ENCODE results near the gene FST. TPM values are rescaled to one million over a fixed set of nuclear protein-coding genes. Genes with fewer than 3 reads are reported as not detected.

FST gene
- total and polyA plus RNA-seq, 2 of the 13 experiments (the other 11 are each of a cell fraction or from before 2014, with no cell fraction given): 38.6 to 136 TPM

- TF ChIP-seq ZNF530 (CRISPR knock-in tag; IDR thresholded peaks at IDR 0.05; ENCODE audit: low read depth): no peak
- no peak for TF ChIP-seq ZNF660 (CRISPR knock-in tag; IDR thresholded peaks at IDR 0.05; ENCODE audit: borderline replicate concordance, low read depth)
- no peak for TF ChIP-seq ZNF230 (CRISPR knock-in tag; IDR thresholded peaks at IDR 0.05)
- TF ChIP-seq ZMAT3 (CRISPR knock-in tag; conservative IDR thresholded peaks at IDR 0.05): no peak
- no peak for TF ChIP-seq ETS1 (CRISPR knock-in tag; IDR thresholded peaks at IDR 0.05)
- no peak for TF ChIP-seq JDP2 (CRISPR knock-in tag; IDR thresholded peaks at IDR 0.05; ENCODE audit: borderline replicate concordance)
- TF ChIP-seq NCOA5 (CRISPR knock-in tag; IDR thresholded peaks at IDR 0.05): no peak
- TF ChIP-seq SIN3B (IDR thresholded peaks at IDR 0.05; ENCODE audit: low read length): no peak
- TF ChIP-seq DMTF1 (CRISPR knock-in tag; IDR thresholded peaks at IDR 0.05): no peak
- TF ChIP-seq NR2F1 (CRISPR knock-in tag; IDR thresholded peaks at IDR 0.05): 0 out of 4 replicates have a peak, but pooled peaks of 1 of the 2 experiments have one; percentile 20
- peak; percentile 90 for TF ChIP-seq FOXP4 (CRISPR knock-in tag; IDR thresholded peaks at IDR 0.05)
- TF ChIP-seq ZNF225 (CRISPR knock-in tag; IDR thresholded peaks at IDR 0.05): no peak
- no peak for TF ChIP-seq ARNT (IDR thresholded peaks at IDR 0.05)
- no peak for TF ChIP-seq MTA1 (CRISPR knock-in tag; IDR thresholded peaks at IDR 0.05; ENCODE audit: borderline replicate concordance)
- no peak for TF ChIP-seq ZNF652 (CRISPR knock-in tag; IDR thresholded peaks at IDR 0.05; ENCODE audit: borderline replicate concordance, low read depth)
- no peak for TF ChIP-seq ZNF720 (CRISPR knock-in tag; IDR thresholded peaks at IDR 0.05)
- TF ChIP-seq ZNF709 (CRISPR knock-in tag; IDR thresholded peaks at IDR 0.05): peak; percentile 49; the same call in 1 of the 2 replicates
- no peak for TF ChIP-seq CENPX (CRISPR knock-in tag; IDR thresholded peaks at IDR 0.05)
- TF ChIP-seq AKNA (CRISPR knock-in tag; IDR thresholded peaks at IDR 0.05; ENCODE audit: borderline replicate concordance): no peak
These were observed 15.7 kb upstream of the FST start (continued) for GRCh38 chr5:53464722-53465121.

All from HepG2 (cell line).